Measurements from ENCODE around the gene SYNE1. TPM values are rescaled to one million over a fixed set of nuclear protein-coding genes. Genes with fewer than 3 reads are reported as not detected.

The SYNE1 gene
- polyA plus RNA-seq, 1 donor from 2014 or later = 38.5 TPM

GRCh38 chr6:152261179-152261578, 376.0 kb downstream of the SYNE1 start:
- H2AFZ ChIP-seq (ENCODE audit: low read depth, low read length) = no peak overlapping the region
- no peaks in the 10 kb centered on the region for H3K79me2 ChIP-seq (replicated peaks; ENCODE audit: insufficient read depth, low read length)
- no peaks in the 10 kb centered on the region for H3K9me3 ChIP-seq (ENCODE audit: low read length)
- H3K27me3 ChIP-seq (ENCODE audit: insufficient read depth, low read depth, low read length) = no peaks in the 10 kb centered on the region
- no peak for TF ChIP-seq CTCF (IDR thresholded peaks at IDR 0.05; ENCODE audit: poor library complexity, severe bottlenecking)
- TF ChIP-seq MXI1 (conservative IDR thresholded peaks at IDR 0.05; ENCODE audit: poor library complexity, severe bottlenecking) = no peak
- no peak for TF ChIP-seq POLR2AphosphoS5 (IDR thresholded peaks at IDR 0.05)
- no peak for TF ChIP-seq EZH2 (IDR thresholded peaks at IDR 0.05; ENCODE audit: borderline replicate concordance, insufficient read depth, low read length, poor library complexity, severe bottlenecking)
- H3K27ac ChIP-seq (ENCODE audit: low read length) = peak overlapping the region; percentile 38
- no peaks in the 10 kb centered on the region for H4K20me1 ChIP-seq (ENCODE audit: insufficient read depth)
- H3K36me3 ChIP-seq (ENCODE audit: insufficient read depth, low read length) = peaks cover 3% of the 10 kb centered on the region
- H3F3A ChIP-seq (ENCODE audit: insufficient read depth, low read length, poor library complexity, severe bottlenecking) = no peaks in the 10 kb centered on the region
- no peaks in the 10 kb centered on the region for H3K9me2 ChIP-seq (ENCODE audit: insufficient read depth, low read length)
- no peak overlapping the region for H3K4me2 ChIP-seq (ENCODE audit: low read length)
- no peak overlapping the region for H3K4me3 ChIP-seq (ENCODE audit: low read length)
- H3K9ac ChIP-seq (ENCODE audit: low read length) = no peak overlapping the region

- Histone ChIP-seq H3K79me2 (replicated peaks; ENCODE audit: insufficient read depth, low read length) (no peaks in the 10 kb centered on the region), H3K4me3 (ENCODE audit: low read length) (no peak overlapping the region), H2AFZ (ENCODE audit: low read depth, low read length) (no peak overlapping the region), H3K9me2 (ENCODE audit: insufficient read depth, low read length) (no peaks in the 10 kb centered on the region), H3F3A (ENCODE audit: insufficient read depth, low read length, poor library complexity, severe bottlenecking) (no peaks in the 10 kb centered on the region), H3K9ac (ENCODE audit: low read length) (no peak overlapping the region), H4K20me1 (ENCODE audit: insufficient read depth) (no peaks in the 10 kb centered on the region), H3K9me3 (ENCODE audit: low read length) (no peaks in the 10 kb centered on the region), H3K27me3 (ENCODE audit: insufficient read depth, low read depth, low read length) (no peaks in the 10 kb centered on the region), H3K4me2 (ENCODE audit: low read length) (no peak overlapping the region), H3K27ac (ENCODE audit: low read length) (peak overlapping the region; percentile 38), H3K36me3 (ENCODE audit: insufficient read depth, low read length) (peaks cover 9% of the 10 kb centered on the region)
- TF ChIP-seq SMC3 (conservative IDR thresholded peaks at IDR 0.05; ENCODE audit: poor library complexity) (no peak), RAD21 (conservative IDR thresholded peaks at IDR 0.05) (no peak), EZH2 (IDR thresholded peaks at IDR 0.05; ENCODE audit: borderline replicate concordance, insufficient read depth, low read length, poor library complexity, severe bottlenecking) (no peak), POLR2AphosphoS5 (IDR thresholded peaks at IDR 0.05) (no peak), REST (IDR thresholded peaks at IDR 0.05; ENCODE audit: borderline replicate concordance) (no peak), TAF1 (IDR thresholded peaks at IDR 0.05; ENCODE audit: low read depth) (no peak), MXI1 (conservative IDR thresholded peaks at IDR 0.05; ENCODE audit: poor library complexity, severe bottlenecking) (no peak), CTCF (IDR thresholded peaks at IDR 0.05; ENCODE audit: poor library complexity, severe bottlenecking) (no peak), EP300 (conservative IDR thresholded peaks at IDR 0.05; ENCODE audit: poor library complexity, severe bottlenecking) (no peak)
Observed at GRCh38 chr6:152259234-152259633, 377.9 kb downstream of the SYNE1 start.
